GM12874 (cell line): ENCODE measurements around the gene CCDC15.

Experiments used
- TF ChIP-seq, protein P1 (sequence below): IDR thresholded peaks from 2 replicates; pipeline ENCODE4 v1.5.1; 2011; ENCODE audit warnings: low read depth, mild to moderate bottlenecking, control low read depth, low read length, moderate library complexity; ENCODE audit not compliant: insufficient read depth

Gene CCDC15

DNA sequence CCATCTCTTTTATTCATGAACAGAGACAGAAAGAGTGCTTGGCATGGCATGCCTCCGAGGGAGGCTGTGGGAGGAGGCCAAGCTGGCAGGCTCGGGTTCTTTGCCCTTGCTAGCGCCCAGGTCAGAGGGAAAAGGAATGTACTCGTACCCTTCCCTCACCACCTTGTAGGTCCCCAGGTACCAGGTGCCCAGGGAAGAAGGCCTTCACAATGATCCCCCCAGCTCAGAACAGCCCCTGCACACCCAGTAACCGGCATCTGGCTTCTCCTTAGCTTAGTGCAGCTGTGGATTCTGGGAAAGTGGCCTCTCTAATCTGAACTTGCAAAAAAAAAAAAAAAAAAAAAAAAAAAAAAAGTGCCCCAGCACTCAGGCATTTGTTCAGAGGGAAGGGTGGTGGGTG lies 33.6 kb upstream of the CCDC15 start:
- TF ChIP-seq, protein P1, sequence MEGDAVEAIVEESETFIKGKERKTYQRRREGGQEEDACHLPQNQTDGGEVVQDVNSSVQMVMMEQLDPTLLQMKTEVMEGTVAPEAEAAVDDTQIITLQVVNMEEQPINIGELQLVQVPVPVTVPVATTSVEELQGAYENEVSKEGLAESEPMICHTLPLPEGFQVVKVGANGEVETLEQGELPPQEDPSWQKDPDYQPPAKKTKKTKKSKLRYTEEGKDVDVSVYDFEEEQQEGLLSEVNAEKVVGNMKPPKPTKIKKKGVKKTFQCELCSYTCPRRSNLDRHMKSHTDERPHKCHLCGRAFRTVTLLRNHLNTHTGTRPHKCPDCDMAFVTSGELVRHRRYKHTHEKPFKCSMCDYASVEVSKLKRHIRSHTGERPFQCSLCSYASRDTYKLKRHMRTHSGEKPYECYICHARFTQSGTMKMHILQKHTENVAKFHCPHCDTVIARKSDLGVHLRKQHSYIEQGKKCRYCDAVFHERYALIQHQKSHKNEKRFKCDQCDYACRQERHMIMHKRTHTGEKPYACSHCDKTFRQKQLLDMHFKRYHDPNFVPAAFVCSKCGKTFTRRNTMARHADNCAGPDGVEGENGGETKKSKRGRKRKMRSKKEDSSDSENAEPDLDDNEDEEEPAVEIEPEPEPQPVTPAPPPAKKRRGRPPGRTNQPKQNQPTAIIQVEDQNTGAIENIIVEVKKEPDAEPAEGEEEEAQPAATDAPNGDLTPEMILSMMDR = no peak

DNA sequence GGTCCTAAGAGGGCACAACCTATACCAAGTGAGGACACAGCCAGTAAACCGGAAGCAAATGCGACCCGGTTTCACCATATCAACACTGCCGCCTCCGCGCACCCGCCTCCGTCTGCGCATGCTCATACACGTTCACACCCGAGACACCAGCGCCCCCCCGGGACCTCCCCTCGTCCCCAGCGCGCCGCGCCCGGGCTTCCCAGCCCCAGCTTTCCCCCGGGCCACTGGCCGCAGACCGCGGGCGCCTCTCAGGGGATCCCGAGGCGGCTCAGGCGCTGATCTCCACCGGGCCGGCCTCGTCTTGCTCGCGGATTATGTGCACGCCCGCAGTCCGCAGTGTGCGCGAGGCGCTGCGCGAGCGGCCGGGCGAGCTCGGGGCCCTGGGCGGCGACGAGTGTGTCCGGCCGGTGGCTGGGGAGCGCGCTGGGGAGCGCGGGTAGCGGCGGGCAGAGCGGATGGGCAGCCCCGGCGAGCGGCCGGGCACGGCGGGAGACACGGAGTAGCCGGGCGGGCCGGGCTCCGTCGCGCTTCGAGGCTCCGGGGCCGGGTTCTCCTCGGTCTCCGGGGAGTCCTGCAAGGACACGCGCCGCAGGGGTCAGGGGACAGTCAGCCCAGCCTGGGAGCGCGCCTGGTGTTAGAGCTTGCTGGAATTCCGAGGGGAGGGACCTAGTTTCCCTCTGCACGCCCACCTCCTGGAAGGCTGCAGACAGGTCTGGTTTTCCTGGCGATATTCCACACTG lies 33.0 kb upstream of the CCDC15 start:
- TF ChIP-seq, protein P1 = no peak

DNA sequence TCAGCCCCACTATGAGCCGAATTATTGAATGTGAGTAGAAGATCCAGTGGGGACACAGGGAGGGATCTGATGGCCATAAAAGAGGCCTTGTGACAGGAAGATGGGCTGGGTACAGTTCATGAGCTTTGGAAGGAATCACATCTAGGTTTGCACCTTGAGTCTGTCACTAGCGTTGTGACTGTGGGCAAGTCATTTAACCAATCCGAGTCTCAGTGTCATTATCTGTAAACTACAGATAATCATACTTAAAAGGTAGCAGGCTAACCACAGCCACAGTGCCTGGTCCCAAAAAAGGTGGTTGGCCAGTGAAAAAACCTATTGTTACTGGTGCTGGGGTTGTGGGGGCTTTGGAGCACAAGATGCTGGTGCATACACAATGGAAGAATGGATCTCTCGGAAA lies 31.2 kb upstream of the CCDC15 start:
- TF ChIP-seq, protein P1 = no peak

DNA sequence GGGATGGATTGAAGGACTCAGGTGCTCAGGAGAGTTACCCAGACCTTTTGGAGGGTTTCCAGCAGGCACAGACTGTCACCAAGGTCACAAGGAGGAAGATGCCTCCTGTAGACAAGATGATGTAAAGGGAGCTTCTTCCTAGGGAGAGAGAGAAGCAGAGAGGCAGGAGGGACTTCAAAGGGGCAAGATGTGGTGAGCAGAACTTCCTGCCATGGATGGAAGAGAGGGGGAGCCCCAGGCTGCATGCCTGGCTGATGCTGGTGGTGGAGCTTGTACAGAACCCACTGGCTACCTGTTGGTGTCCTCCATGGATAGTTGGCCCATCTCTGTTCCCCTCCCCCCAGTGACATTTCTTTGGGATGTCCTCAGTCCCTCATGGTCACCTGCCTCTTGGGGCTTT lies 30.7 kb upstream of the CCDC15 start:
- TF ChIP-seq, protein P1 = no peak

DNA sequence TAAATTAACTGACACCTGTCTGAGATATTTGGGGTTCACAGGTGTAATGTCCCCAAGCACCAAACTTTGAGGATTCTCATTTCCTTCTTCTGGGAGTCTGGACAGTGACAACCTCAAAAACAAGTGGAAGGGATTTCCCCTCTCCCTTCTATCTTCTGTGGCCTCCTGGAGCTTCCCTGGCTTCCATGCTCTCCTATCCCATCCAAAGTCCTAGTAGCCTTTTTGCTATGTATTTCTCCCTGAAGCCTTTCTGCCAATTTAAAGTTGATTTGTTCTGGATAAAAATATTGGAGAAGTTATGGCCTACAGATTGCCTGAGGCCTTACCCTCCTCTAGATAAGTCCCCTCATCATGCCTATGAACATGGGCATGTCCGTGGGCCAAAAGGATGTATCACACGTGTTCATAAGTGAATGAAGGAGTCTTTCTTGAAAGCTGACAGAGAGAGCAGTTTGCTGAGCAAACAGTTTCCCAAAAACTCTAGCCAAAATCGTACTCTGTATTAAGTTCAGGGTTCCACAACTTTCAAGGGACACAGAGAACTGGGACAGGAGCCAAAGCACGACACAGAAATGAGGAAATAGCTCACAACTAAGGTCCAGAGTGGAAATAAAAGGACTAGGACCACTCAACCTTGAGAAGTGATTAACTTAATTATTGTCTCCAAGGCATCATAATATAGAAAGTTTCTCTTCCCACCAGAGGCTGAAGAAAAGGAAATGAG lies 24.9 kb upstream of the CCDC15 start:
- TF ChIP-seq, protein P1 = no peak

DNA sequence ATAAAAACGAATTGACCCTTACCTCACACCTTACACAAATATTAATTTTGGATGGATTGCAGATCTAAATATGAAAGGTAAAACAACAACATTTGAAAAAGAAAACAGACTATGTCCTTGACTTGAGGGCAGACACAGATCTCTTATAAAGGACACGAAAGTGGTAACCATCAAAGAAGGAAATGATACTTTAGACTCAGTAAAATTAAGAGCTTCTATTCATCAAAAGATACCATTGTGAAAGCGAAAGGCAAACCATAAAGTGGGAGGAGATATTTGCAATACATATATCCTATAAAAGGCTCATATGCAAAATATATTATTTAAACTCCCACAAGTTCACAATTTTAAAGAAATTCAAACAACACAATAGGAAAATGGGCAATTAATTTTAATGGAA lies 23.2 kb upstream of the CCDC15 start:
- TF ChIP-seq, protein P1 = no peak

DNA sequence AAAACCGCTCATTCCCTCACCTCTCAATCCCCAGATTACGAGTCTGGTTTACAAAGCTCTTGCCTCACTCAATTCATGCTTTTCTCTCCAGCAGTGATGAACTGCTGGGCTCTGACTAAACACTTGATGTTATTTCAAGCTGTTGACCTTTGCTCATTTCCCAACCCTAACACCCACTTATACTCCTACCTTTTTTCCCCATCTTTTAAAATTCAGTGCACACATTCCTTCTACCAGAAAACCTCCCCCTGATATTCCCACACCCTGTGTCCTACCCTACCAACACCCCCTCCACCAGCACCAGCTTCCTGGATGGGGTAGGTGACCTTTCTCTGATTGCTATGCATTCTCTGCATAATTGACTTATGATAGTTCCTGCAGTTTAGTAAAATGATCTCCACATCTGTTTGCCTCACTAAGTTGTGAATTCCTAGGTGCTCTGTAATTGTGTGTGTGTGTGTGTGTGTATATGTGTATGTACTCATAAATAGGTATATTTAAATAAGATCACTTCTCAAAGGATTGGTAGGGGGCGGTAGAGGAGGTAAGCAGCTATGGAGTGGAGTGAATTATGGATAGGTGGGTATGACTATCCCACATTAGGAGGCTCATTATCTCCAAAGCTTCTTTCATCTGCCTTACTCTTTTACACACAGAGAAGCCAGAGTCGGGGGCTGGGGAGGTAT lies 19.0 kb upstream of the CCDC15 start:
- TF ChIP-seq, protein P1 = no peak
